Caco-2 (cell line): ENCODE measurements around the gene RNU5B-1. TPM values are rescaled to one million over a fixed set of nuclear protein-coding genes. Genes with fewer than 3 reads are reported as not detected.
A peak's percentile ranks its signal among the peaks of the same experiment; 100 is the strongest.

ENCODE experiments used
- BruUV-seq: library from RNA; stranded (reverse); fragments of 400-500 nt; replicated peaks from 2 replicates; lab custom pipeline; 2021; lab: Mats Ljungman, UMichigan
- CTCF ChIA-PET: fragments of 300-600 bp; sonication (Branson Sonifier 250); formaldehyde crosslinking; loops from one replicate; lab custom pipeline; 2022; ENCODE audit warnings: antibody characterized with exemption; lab: Charles Lee
- POLR2A ChIA-PET: fragments of 300-600 bp; sonication (Branson Sonifier 250); formaldehyde crosslinking; loops from one replicate; lab custom pipeline; 2022; ENCODE audit warnings: antibody characterized with exemption; lab: Charles Lee
- DNase-seq, 2 experiments: peaks; one replicate each; pipeline versions ENCODE4 v3.0.0 to v3.0.0-alpha.2; 2020 to 2022
- H3K27me3 ChIP-seq: replicated peaks from 2 replicates; pipeline ENCODE4 v1.6.0; 2011; ENCODE audit warnings: low read length; ENCODE audit not compliant: control insufficient read depth, insufficient read depth
- H3K36me3 ChIP-seq: 2 replicates; pipeline ENCODE4 v1.5.1; 2011; ENCODE audit warnings: low read length; ENCODE audit not compliant: control insufficient read depth, insufficient read depth
- H3K4me1 ChIP-seq: fragments of 250-450 bp; sonication (Bioruptor Pico); 2 replicates; pipeline ENCODE4 v1.5.1; 2020; ENCODE audit warnings: mild to moderate bottlenecking
- H3K4me3 ChIP-seq: 2 replicates; pipeline ENCODE4 v1.5.1; 2011; ENCODE audit warnings: low read depth, mild to moderate bottlenecking, control low read depth, low read length
- H3K9me3 ChIP-seq: fragments of 250-450 bp; sonication (Bioruptor Pico); 2 replicates; pipeline ENCODE4 v1.5.1; 2020; ENCODE audit warnings: mild to moderate bottlenecking, moderate library complexity
- H3K27ac Mint-ChIP-seq: one replicate; pipeline ENCODE4 v1.8.0; 2022; ENCODE audit warnings: mixed read lengths; ENCODE audit not compliant: unreplicated experiment
- H3K27me3 Mint-ChIP-seq: one replicate; pipeline ENCODE4 v1.8.0; 2022; ENCODE audit warnings: mixed read lengths; ENCODE audit not compliant: insufficient read depth, unreplicated experiment
- H3K36me3 Mint-ChIP-seq: one replicate; pipeline ENCODE4 v1.8.0; 2022; ENCODE audit warnings: mild to moderate bottlenecking, mixed read lengths; ENCODE audit not compliant: insufficient read depth, unreplicated experiment
- H3K4me1 Mint-ChIP-seq: one replicate; pipeline ENCODE4 v1.8.0; 2022; ENCODE audit warnings: low read depth, mixed read lengths; ENCODE audit not compliant: unreplicated experiment
- H3K4me3 Mint-ChIP-seq: one replicate; pipeline ENCODE4 v1.8.0; 2022; ENCODE audit warnings: mild to moderate bottlenecking, moderate library complexity, mixed read lengths; ENCODE audit not compliant: unreplicated experiment
- H3K9me3 Mint-ChIP-seq: one replicate; pipeline ENCODE4 v1.8.0; 2022; ENCODE audit warnings: mixed read lengths; ENCODE audit not compliant: unreplicated experiment
- intact Hi-C: fragments of 100-400 bp; cut with micrococcal nuclease; formaldehyde crosslinking; loops from one replicate; pipeline ENCODE4 v1.10.0; 2022; ENCODE audit not compliant: unreplicated experiment
- total RNA-seq: library from RNA; stranded (reverse); gene quantifications from 2 replicates; pipeline ENCODE4 v1.2.3, GENCODE V29; 2022
- TF ChIP-seq, protein P1 (sequence below), 2 experiments: fragments of 200-600 bp in 1 of 2; IDR thresholded peaks; 1 replicate in 1 of 2; 2 replicates in 1 of 2; pipeline versions ENCODE4 v1.5.1 to v1.8.0; 2011 to 2022; ENCODE audit warnings: antibody characterized with exemption in 1 of 2, control low read depth in 1 of 2, inconsistent platforms in 1 of 2, low read depth in 1 of 2, low read length in 1 of 2, mild to moderate bottlenecking in 1 of 2, moderate library complexity in 1 of 2; ENCODE audit not compliant: insufficient read depth in 1 of 2, severe bottlenecking in 1 of 2, unreplicated experiment in 1 of 2

The RNU5B-1 gene
- total RNA-seq, 1 experiment from 2014 or later: not detected

DNA sequence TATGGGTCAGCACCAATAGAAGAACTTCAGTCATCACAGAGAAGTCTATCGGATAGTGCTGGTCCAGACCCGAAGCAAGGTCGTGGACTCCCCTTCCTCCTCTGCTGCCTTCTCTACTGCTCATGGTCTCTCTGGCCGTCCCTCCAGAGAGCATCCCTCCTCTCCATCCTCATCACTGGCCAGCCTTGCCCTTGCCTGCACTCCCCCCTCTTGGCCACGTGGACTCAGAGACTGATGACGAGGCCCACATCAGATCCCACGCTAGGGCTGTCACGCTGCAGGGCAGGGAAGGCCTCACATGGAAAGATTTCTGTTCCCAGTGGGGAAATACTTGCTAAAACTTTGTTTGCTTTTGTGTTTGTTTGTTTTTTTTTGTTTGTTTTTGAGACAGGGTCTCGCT lies 38.0 kb downstream of the RNU5B-1 start:
- BruUV-seq: no TSS peak
- ChIA-PET CTCF (no interaction called here), POLR2A (no interaction called here)
- intact Hi-C loops: no loop called here
- H3K9me3 ChIP-seq: no peaks in the 10 kb centered on the region
- no peaks in the 10 kb centered on the region for H3K27me3 ChIP-seq
- H3K4me1 Mint-ChIP-seq: peaks cover 30% of the 10 kb centered on the region
- DNase-seq: no peak
- TF ChIP-seq, protein P1, sequence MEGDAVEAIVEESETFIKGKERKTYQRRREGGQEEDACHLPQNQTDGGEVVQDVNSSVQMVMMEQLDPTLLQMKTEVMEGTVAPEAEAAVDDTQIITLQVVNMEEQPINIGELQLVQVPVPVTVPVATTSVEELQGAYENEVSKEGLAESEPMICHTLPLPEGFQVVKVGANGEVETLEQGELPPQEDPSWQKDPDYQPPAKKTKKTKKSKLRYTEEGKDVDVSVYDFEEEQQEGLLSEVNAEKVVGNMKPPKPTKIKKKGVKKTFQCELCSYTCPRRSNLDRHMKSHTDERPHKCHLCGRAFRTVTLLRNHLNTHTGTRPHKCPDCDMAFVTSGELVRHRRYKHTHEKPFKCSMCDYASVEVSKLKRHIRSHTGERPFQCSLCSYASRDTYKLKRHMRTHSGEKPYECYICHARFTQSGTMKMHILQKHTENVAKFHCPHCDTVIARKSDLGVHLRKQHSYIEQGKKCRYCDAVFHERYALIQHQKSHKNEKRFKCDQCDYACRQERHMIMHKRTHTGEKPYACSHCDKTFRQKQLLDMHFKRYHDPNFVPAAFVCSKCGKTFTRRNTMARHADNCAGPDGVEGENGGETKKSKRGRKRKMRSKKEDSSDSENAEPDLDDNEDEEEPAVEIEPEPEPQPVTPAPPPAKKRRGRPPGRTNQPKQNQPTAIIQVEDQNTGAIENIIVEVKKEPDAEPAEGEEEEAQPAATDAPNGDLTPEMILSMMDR (IDR thresholded peaks at IDR 0.05; ENCODE audit: insufficient read depth in 1 of 2, low read depth in 1 of 2, low read length in 1 of 2, severe bottlenecking in 1 of 2, unreplicated experiment in 1 of 2): no peak
- no peaks in the 10 kb centered on the region for H3K9me3 Mint-ChIP-seq
- peaks cover 23% of the 10 kb centered on the region for H3K36me3 Mint-ChIP-seq
- H3K4me1 ChIP-seq: peaks cover 24% of the 10 kb centered on the region; the same call in 1 of the 2 replicates
- no peaks in the 10 kb centered on the region for H3K27me3 Mint-ChIP-seq
- no peak overlapping the region for H3K4me3 Mint-ChIP-seq
- no peak overlapping the region for H3K4me3 ChIP-seq
- H3K27ac Mint-ChIP-seq: peak overlapping the region; percentile 0
- H3K36me3 ChIP-seq: no peaks in the 10 kb centered on the region; the same call in 1 of the 2 replicates

DNA sequence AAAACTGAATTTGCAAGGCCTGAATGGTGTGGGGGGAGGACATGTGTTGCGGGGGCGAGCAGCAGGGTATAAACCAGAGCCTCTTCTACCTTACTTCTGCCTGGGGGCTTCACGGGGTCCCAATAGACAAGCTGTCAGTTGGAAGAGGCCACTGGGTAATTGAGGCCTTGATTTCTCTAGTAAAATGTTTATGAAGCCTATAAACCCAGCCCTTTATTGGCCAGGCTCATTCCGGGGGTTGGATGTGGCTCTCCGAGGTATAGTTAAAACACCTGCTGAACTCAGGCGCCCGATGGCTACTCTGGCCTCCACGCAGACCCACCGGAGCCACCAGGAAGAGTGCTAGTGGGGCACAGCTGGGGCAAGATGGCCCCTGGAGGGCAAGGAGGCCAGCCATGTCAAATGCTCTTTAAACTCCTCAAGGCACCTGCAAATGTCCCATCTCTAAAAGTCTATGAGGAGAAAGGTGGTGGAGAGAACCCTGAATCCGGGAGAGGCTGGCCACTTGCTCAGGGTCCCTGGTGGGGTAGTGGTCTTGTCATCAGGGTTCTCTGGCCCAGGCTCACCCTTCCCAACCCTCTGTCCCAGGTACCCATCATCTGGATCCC lies 39.0 kb downstream of the RNU5B-1 start:
- Histone ChIP-seq H3K4me1 (peaks cover 16% of the 10 kb centered on the region; the same call in 1 of the 2 replicates), H3K9me3 (no peaks in the 10 kb centered on the region), H3K4me3 (no peak overlapping the region), H3K36me3 (no peaks in the 10 kb centered on the region; the same call in 1 of the 2 replicates), H3K27me3 (no peaks in the 10 kb centered on the region)
- TF ChIP-seq, protein P1 (IDR thresholded peaks at IDR 0.05; ENCODE audit: insufficient read depth in 1 of 2, low read depth in 1 of 2, low read length in 1 of 2, severe bottlenecking in 1 of 2, unreplicated experiment in 1 of 2): no peak
- POLR2A ChIA-PET: no interaction called here
- H3K27ac Mint-ChIP-seq: no peak overlapping the region
- intact Hi-C loops: no loop called here
- peaks cover 23% of the 10 kb centered on the region for H3K36me3 Mint-ChIP-seq
- H3K9me3 Mint-ChIP-seq: no peaks in the 10 kb centered on the region
- no peaks in the 10 kb centered on the region for H3K27me3 Mint-ChIP-seq
- no peak for DNase-seq
- no TSS peak for BruUV-seq
- CTCF ChIA-PET: no interaction called here
- no peak overlapping the region for H3K4me3 Mint-ChIP-seq
- H3K4me1 Mint-ChIP-seq: peaks cover 30% of the 10 kb centered on the region

DNA sequence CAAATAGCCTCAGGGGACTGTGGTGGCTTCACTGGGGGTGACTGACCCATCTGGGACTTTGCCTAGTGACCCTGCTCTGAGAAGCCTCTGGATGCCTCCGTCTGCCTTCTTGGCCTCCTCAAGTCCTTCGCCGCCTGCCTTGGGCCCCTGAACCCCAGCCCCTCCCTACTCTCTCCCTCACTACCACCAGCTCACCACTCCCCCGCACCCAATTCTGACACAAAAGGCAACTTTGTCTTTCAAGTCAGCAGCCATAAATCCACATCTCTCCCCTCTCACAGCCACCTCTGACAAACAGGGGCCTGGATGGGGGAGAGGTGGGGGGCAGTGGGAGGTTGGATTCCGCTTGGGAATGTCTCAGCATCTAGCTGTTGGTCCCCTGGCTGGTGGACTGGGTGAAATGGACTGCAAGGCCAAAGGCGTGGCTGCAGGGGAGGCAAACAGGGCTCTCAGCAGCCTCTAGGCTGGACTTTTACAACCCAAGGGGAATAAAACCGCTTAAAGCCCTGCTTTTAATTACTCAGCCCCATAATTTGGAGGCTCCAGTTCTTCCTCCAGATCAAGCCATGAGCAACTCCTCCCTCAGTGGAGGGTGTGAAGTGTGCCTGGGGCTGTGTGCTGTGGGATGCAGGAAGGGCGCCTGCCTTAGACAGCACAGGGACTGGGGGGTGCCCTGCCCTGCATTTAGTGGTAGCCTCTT lies 39.9 kb downstream of the RNU5B-1 start:
- Histone ChIP-seq H3K4me3 (no peak overlapping the region), H3K9me3 (no peaks in the 10 kb centered on the region), H3K4me1 (peaks cover 14% of the 10 kb centered on the region), H3K27me3 (no peaks in the 10 kb centered on the region), H3K36me3 (no peaks in the 10 kb centered on the region; the same call in 1 of the 2 replicates)
- peaks cover 30% of the 10 kb centered on the region for H3K4me1 Mint-ChIP-seq
- TF ChIP-seq, protein P1 (IDR thresholded peaks at IDR 0.05; ENCODE audit: insufficient read depth in 1 of 2, low read depth in 1 of 2, low read length in 1 of 2, severe bottlenecking in 1 of 2, unreplicated experiment in 1 of 2): no peak
- no TSS peak for BruUV-seq
- H3K9me3 Mint-ChIP-seq: no peaks in the 10 kb centered on the region
- POLR2A ChIA-PET: no interaction called here
- intact Hi-C loops: no loop called here
- no peak overlapping the region for H3K4me3 Mint-ChIP-seq
- CTCF ChIA-PET: no interaction called here
- DNase-seq: no peak
- H3K27me3 Mint-ChIP-seq: no peaks in the 10 kb centered on the region
- H3K27ac Mint-ChIP-seq: no peak overlapping the region
- peaks cover 31% of the 10 kb centered on the region for H3K36me3 Mint-ChIP-seq
